Keratinocyte (primary cell): Measurements from ENCODE around the gene MCM3AP. TPM values are rescaled to one million over a fixed set of nuclear protein-coding genes. Genes with fewer than 3 reads are reported as not detected.

Experiments
- DNase-seq: peaks from one replicate; pipeline ENCODE4 v3.0.0-alpha.2; 2011; ENCODE audit warnings: low read depth, missing footprints, low spot score
- FAIRE-seq: peaks from 2 replicates; lab custom pipeline; 2011; peaks lifted over from hg19 to GRCh38; lab: Jason Lieb, UNC
- H2AFZ ChIP-seq: 2 replicates; pipeline ENCODE4 v1.6.0; 2012; ENCODE audit warnings: low read length, control low read depth, inconsistent platforms; ENCODE audit not compliant: control insufficient read depth
- H3K27ac ChIP-seq: 2 replicates; pipeline ENCODE4 v1.5.1; 2011; ENCODE audit warnings: low read length; ENCODE audit not compliant: control insufficient read depth, insufficient read depth
- H3K27me3 ChIP-seq: 3 replicates; pipeline ENCODE4 v1.6.0; 2011; ENCODE audit warnings: low read length; ENCODE audit not compliant: control insufficient read depth, insufficient read depth; ENCODE audit errors: extremely low read depth
- H3K36me3 ChIP-seq, 2 experiments: 2 replicates in 1 of 2; 3 replicates in 1 of 2; pipeline ENCODE4 v1.5.1; 2011; ENCODE audit warnings: low read length in 2 of 2, mild to moderate bottlenecking in 1 of 2; ENCODE audit not compliant: control insufficient read depth in 2 of 2, insufficient read depth in 2 of 2; ENCODE audit errors: extremely low read depth in 1 of 2
- H3K4me1 ChIP-seq: 3 replicates; pipeline ENCODE4 v1.5.1; 2011; ENCODE audit warnings: low read length; ENCODE audit not compliant: control insufficient read depth, insufficient read depth; ENCODE audit errors: extremely low read depth
- H3K4me2 ChIP-seq: 3 replicates; pipeline ENCODE4 v1.6.0; 2011; ENCODE audit warnings: low read depth, low read length; ENCODE audit not compliant: control insufficient read depth, insufficient read depth; ENCODE audit errors: extremely low read depth
- H3K4me3 ChIP-seq, 3 experiments: fragments of 200-600 bp in 1 of 3; sonication (generic) in 1 of 3; 2 replicates in 2 of 3; 3 replicates in 1 of 3; pipeline ENCODE4 v1.5.1; 2011 to 2016; ENCODE audit warnings: low read length in 3 of 3, mild to moderate bottlenecking in 3 of 3, control low read depth in 2 of 3, inconsistent platforms in 1 of 3, low read depth in 1 of 3, mixed read lengths in 1 of 3, mixed run types in 1 of 3, moderate library complexity in 1 of 3; ENCODE audit not compliant: control insufficient read depth in 2 of 3, insufficient read depth in 2 of 3; ENCODE audit errors: extremely low read depth in 1 of 3
- H3K79me2 ChIP-seq: 2 replicates; pipeline ENCODE4 v1.6.0; 2012; ENCODE audit warnings: low read length; ENCODE audit not compliant: control insufficient read depth, insufficient read depth
- H3K9ac ChIP-seq: 3 replicates; pipeline ENCODE4 v1.6.0; 2011; ENCODE audit warnings: low read length; ENCODE audit not compliant: control insufficient read depth, insufficient read depth; ENCODE audit errors: extremely low read depth
- H3K9me1 ChIP-seq: 3 replicates; pipeline ENCODE4 v1.6.0; 2011; ENCODE audit warnings: low read length; ENCODE audit not compliant: control insufficient read depth, insufficient read depth; ENCODE audit errors: extremely low read depth
- H3K9me3 ChIP-seq: 2 replicates; pipeline ENCODE4 v1.5.1; 2012; ENCODE audit warnings: low read depth, low read length; ENCODE audit not compliant: control insufficient read depth
- H4K20me1 ChIP-seq: 3 replicates; pipeline ENCODE4 v1.6.0; 2011; ENCODE audit warnings: low read length; ENCODE audit not compliant: control insufficient read depth, insufficient read depth; ENCODE audit errors: extremely low read depth
- EZH2 ChIP-seq: IDR thresholded peaks from one replicate; pipeline ENCODE4 v1.6.1; 2012; ENCODE audit warnings: inconsistent platforms, mild to moderate bottlenecking, low read length, moderate library complexity
- dilution Hi-C: fragments of 300-500 bp; cut with MboI; formaldehyde crosslinking; loops from one replicate; pipeline ENCODE4 v1.7.0; 2020; ENCODE audit warnings: low sequenced_read_pairs; ENCODE audit not compliant: extremely low pct_ligation_motif_present
- polyA plus RNA-seq, 5 experiments: library from polyadenylated mRNA; depleted of rRNA in 3 of 5; stranded (reverse) in 3 of 5; stranded (forward) in 1 of 5; unstranded in 1 of 5; fragments of >200 nt; gene quantifications; 1 replicate in 1 of 5; 2 replicates in 3 of 5; 3 replicates in 1 of 5; pipeline versions ENCODE4 v1.2.1 to v1.2.3, GENCODE V29; 2011 to 2012; ENCODE audit warnings: missing spikeins in 2 of 5, low read depth in 1 of 5, low replicate concordance in 1 of 5
- TF ChIP-seq, protein P1 (sequence below), 3 experiments: IDR thresholded peaks in 1 of 3; conservative IDR thresholded peaks in 1 of 3; optimal IDR thresholded peaks in 1 of 3; 2 replicates in 2 of 3; 3 replicates in 1 of 3; pipeline versions ENCODE3 to v1.5.1; 2011; ENCODE audit warnings: low read length in 3 of 3, mild to moderate bottlenecking in 3 of 3, moderate library complexity in 2 of 3, control low read depth in 1 of 3, inconsistent platforms in 1 of 3; ENCODE audit not compliant: insufficient read depth in 2 of 3; ENCODE audit errors: extremely low read depth in 1 of 3

Gene MCM3AP
- polyA plus RNA-seq, 1 donor (not counting 4 experiments of a cell fraction or from before 2014, with no cell fraction given), result 34.3 TPM

DNA sequence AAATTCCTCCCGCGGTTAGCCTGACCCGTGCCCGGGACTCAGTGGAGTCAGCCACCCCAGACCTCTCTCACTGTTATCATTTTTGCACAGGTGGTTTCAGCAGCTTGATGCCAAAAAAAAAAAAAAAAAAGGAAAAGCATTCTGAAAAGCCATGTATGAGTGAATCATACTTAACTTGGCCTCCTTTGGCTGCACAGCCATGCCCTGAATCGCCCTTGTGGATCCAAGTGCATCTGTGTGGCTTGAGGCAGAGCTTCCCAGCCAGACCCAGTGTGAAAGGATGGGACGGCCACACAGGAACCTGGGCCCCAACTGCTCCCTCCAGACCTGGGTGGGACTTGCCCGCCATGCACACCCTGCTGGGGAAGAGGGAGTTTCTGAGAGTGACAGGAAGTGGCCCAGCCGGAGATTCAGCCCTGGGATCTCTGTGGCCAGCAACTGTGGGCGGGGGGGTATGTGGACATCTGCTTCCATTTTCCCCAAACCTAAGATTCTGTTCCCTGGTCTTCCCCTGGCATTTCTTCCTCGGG is 9.3 kb upstream of the MCM3AP start:
- no peaks in the 10 kb centered on the region for H3K4me1 ChIP-seq
- H3K27me3 ChIP-seq, result no peaks in the 10 kb centered on the region
- H3K4me3 ChIP-seq, result no peak overlapping the region
- no peak overlapping the region for H3K9ac ChIP-seq
- H3K4me2 ChIP-seq, result no peak overlapping the region
- dilution Hi-C loops, result no loop called here
- H2AFZ ChIP-seq, result no peak overlapping the region
- FAIRE-seq (no peak), DNase-seq (no peak)
- no peak overlapping the region for H3K27ac ChIP-seq
- peaks cover 2% of the 10 kb centered on the region for H3K79me2 ChIP-seq
- no peaks in the 10 kb centered on the region for H3K9me1 ChIP-seq
- peaks cover 6 to 7% of the 10 kb centered on the region in 2 experiments for H3K36me3 ChIP-seq
- no peaks in the 10 kb centered on the region for H3K9me3 ChIP-seq
- TF ChIP-seq EZH2, result no peak
- TF ChIP-seq, protein P1, sequence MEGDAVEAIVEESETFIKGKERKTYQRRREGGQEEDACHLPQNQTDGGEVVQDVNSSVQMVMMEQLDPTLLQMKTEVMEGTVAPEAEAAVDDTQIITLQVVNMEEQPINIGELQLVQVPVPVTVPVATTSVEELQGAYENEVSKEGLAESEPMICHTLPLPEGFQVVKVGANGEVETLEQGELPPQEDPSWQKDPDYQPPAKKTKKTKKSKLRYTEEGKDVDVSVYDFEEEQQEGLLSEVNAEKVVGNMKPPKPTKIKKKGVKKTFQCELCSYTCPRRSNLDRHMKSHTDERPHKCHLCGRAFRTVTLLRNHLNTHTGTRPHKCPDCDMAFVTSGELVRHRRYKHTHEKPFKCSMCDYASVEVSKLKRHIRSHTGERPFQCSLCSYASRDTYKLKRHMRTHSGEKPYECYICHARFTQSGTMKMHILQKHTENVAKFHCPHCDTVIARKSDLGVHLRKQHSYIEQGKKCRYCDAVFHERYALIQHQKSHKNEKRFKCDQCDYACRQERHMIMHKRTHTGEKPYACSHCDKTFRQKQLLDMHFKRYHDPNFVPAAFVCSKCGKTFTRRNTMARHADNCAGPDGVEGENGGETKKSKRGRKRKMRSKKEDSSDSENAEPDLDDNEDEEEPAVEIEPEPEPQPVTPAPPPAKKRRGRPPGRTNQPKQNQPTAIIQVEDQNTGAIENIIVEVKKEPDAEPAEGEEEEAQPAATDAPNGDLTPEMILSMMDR (optimal IDR thresholded peaks at IDR 0.05 in 1 of 3, IDR thresholded peaks at IDR 0.05 in 1 of 3, conservative IDR thresholded peaks at IDR 0.05 in 1 of 3; ENCODE audit: extremely low read depth in 1 of 3, insufficient read depth in 2 of 3, low read length in 3 of 3), result no peak
- no peaks in the 10 kb centered on the region for H4K20me1 ChIP-seq

DNA sequence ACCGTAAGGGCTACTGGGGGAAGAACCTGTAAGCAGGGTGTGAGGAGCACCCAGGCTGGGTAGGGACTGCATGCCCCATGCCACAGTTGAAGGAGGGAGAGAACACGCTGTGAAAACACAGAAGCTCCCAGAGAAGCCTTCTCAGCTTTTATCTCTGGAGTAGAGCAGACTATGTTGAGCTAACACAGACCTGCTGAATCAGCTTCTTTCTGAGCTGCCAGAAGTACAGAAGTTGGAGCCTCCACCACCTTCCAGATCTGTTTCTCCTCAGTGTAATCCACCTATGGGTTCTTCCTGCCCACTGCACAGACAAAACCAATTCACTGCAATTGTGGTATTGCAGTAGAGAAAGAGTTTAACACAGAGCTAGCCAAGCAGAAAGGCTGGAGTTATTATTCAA is 6.2 kb upstream of the MCM3AP start:
- H3K9ac ChIP-seq, result no peak overlapping the region
- no peaks in the 10 kb centered on the region for H3K9me1 ChIP-seq
- H3K79me2 ChIP-seq, result peaks cover 5% of the 10 kb centered on the region
- no peak overlapping the region for H3K4me3 ChIP-seq
- no peak for TF ChIP-seq EZH2
- TF ChIP-seq, protein P1 (optimal IDR thresholded peaks at IDR 0.05 in 1 of 3, IDR thresholded peaks at IDR 0.05 in 1 of 3, conservative IDR thresholded peaks at IDR 0.05 in 1 of 3; ENCODE audit: extremely low read depth in 1 of 3, insufficient read depth in 2 of 3, low read length in 3 of 3), result no peak
- H3K36me3 ChIP-seq, result peaks cover 0 to 7% of the 10 kb centered on the region in 2 experiments
- no peak for FAIRE-seq
- no peak for DNase-seq
- dilution Hi-C loops, result no loop called here
- no peak overlapping the region for H2AFZ ChIP-seq
- no peak overlapping the region for H3K4me2 ChIP-seq
- H3K9me3 ChIP-seq, result no peaks in the 10 kb centered on the region
- H3K27ac ChIP-seq, result no peak overlapping the region
- H4K20me1 ChIP-seq, result no peaks in the 10 kb centered on the region
- H3K4me1 ChIP-seq, result peaks cover 2% of the 10 kb centered on the region
- H3K27me3 ChIP-seq, result no peaks in the 10 kb centered on the region
